ENCODE measurements around the gene HIVEP1.
A peak's percentile ranks its signal among the peaks of the same experiment; 100 is the strongest.

The HIVEP1 gene

DNA sequence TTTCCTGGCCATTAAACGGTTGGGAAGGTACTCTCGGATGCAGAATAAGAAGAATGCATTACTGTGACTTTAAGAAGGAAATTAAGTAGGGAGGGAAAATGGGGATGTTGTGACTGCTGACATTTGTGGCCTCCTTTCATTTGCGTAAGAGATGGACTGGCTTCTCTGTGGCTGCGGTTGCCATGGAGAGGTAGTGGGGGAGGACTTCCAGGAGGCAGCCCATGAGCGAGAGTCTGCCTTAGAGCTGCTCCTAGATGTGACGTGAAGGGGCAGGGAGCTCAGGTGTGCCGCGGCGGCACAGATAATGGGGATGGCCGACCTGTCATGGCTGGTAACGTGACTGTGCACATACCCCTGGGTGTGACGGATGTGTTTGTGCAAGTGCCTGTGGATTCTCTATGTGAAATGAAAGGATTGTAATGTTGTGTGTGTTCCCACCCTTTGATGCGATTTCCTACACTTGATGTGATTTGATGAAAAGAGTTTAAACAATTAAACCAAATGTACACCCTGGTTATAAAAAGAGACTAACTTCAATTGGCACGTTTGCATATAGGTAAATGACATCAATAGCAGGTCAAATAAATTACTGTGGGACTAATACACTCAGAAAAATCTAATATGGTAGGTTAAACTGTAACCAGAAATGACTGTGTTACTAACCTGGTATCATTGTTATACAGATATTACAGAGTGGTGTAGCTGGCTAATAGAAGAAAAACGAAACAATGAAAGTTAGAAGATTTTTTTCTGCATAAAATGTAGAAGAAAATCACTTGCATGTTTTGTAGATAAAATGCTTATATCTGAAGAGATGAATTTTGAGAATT lies 48.9 kb downstream of the HIVEP1 start:
- Mint-ChIP-seq H3K4me1 (peaks cover 34% of the 10 kb centered on the region), H3K9me3 (no peaks in the 10 kb centered on the region), H3K4me3 (peak overlapping the region; percentile 41), H3K27me3 (ENCODE audit: low read depth, poor library complexity) (no peaks in the 10 kb centered on the region), H3K36me3 (ENCODE audit: low read depth) (no peaks in the 10 kb centered on the region), H3K27ac (peak overlapping the region; percentile 70)
- peak; percentile 42 for DNase-seq
- no peak for TF ChIP-seq CTCF (IDR thresholded peaks at IDR 0.05)

GRCh38 chr6:12062605-12063004 lies 50.5 kb downstream of the HIVEP1 start:
- no peak for DNase-seq
- TF ChIP-seq CTCF (IDR thresholded peaks at IDR 0.05), result no peak
- Mint-ChIP-seq H3K4me3 (no peak overlapping the region), H3K27me3 (ENCODE audit: low read depth, poor library complexity) (no peaks in the 10 kb centered on the region), H3K4me1 (peaks cover 35% of the 10 kb centered on the region), H3K36me3 (ENCODE audit: low read depth) (no peaks in the 10 kb centered on the region), H3K27ac (no peak overlapping the region), H3K9me3 (no peaks in the 10 kb centered on the region)

- Mint-ChIP-seq H3K36me3 (ENCODE audit: low read depth) (no peaks in the 10 kb centered on the region), H3K4me1 (peaks cover 35% of the 10 kb centered on the region), H3K27me3 (ENCODE audit: low read depth, poor library complexity) (no peaks in the 10 kb centered on the region), H3K9me3 (no peaks in the 10 kb centered on the region), H3K27ac (no peak overlapping the region), H3K4me3 (no peak overlapping the region)
- DNase-seq, result no peak
- TF ChIP-seq CTCF (IDR thresholded peaks at IDR 0.05), result no peak
Measured at GRCh38 chr6:12064131-12064530, 52.0 kb downstream of the HIVEP1 start.

- Mint-ChIP-seq H3K4me3 (no peak overlapping the region), H3K36me3 (ENCODE audit: low read depth) (no peaks in the 10 kb centered on the region), H3K9me3 (no peaks in the 10 kb centered on the region), H3K4me1 (peaks cover 30% of the 10 kb centered on the region), H3K27me3 (ENCODE audit: low read depth, poor library complexity) (no peaks in the 10 kb centered on the region), H3K27ac (peak overlapping the region; percentile 18)
- no peak for DNase-seq
- TF ChIP-seq CTCF (IDR thresholded peaks at IDR 0.05), result no peak
Measured at GRCh38 chr6:12064538-12065071, 52.5 kb downstream of the HIVEP1 start.

DNA sequence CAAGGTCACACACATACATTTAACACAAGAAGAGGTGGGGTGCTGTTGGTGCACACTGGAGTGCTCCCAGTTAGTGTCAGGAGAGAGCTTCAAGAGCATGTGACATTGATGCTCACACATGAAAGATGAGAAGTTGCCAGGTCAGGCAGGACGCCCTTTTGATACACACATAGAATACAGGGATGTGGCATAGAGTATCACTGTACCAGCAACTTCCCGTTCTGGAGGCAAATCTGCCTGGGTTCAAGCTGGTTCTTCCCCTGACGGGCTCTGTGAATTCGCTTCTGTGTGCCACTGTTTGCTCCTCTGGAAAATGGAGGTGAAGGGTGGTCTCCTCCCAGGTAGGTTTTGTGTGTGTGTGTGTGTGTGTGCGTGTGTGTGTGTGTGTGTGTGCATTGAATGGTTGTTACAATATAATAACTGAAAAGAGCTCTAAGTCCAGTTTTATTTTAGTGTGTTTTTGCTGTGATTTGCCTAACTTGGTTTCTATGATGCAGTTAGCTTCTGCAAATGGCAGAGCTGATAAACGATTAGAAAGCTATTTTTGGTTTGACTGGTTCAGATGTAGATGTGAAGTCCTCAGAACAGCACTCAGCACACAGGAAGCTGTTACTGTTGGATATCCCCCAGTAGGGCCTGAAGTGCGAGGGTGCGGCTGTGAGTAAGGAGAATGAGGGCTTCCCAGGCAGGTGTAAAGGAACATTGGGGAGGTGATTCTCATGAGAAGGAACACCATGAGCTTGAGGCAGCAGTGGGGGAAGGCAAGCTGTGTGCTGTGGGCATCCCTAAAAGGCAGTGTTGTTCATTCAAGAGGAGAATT lies 53.4 kb downstream of the HIVEP1 start:
- no peaks in the 10 kb centered on the region for H3K36me3 Mint-ChIP-seq (ENCODE audit: low read depth)
- TF ChIP-seq CTCF (IDR thresholded peaks at IDR 0.05), result no peak
- no peak for DNase-seq
- peak overlapping the region; percentile 47 for H3K27ac Mint-ChIP-seq
- peaks cover 21% of the 10 kb centered on the region for H3K4me1 Mint-ChIP-seq
- H3K27me3 Mint-ChIP-seq (ENCODE audit: low read depth, poor library complexity), result no peaks in the 10 kb centered on the region
- no peaks in the 10 kb centered on the region for H3K9me3 Mint-ChIP-seq
- no peak overlapping the region for H3K4me3 Mint-ChIP-seq
